ENCODE measurements around the gene NEK6.

Gene NEK6

GRCh38 chr9:124388275-124389048 lies 130.7 kb downstream of the NEK6 start:
- DNase-seq: no peak

DNA sequence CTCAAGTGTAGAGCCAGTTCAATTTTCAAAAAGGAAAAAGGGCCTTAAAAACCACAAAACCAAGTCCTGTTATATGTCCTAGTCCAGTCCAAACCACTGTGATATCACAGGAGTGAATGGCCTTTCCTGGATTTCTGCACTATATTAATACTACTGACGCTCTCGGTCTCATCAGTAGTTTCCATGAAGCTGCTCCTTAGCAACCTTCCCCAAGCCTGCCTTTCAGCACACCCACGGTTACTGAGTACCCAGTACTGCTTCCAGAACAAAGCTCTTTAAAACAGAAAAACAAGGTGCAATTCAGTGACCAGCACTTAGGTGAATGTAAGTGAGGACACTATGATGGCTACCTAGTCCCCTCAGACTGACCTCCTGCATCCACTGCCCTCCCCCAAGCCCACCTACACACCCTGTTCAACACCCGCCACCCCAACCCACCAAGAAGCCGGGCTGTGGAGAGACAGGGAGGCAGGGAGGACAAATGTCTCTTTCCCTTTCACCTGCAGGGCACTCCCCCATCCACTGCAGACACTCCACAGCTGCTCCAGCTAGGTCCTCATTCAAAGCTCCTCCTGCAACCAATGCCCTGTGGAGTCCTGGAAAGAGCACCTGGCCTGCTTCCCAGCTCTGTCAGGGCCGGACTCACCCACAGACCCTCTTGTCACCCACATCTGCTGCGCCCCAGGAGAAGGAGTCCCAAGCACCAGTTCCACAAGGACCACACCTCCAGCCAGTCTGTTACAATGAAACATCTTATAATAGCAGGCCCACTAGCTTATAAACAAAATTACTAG lies 131.6 kb downstream of the NEK6 start:
- no peak for DNase-seq

- no peak for DNase-seq
Measured at GRCh38 chr9:124390794-124391658, 133.3 kb downstream of the NEK6 start.

- DNase-seq: no peak
Measured at GRCh38 chr9:124392254-124392870, 134.6 kb downstream of the NEK6 start.

DNA sequence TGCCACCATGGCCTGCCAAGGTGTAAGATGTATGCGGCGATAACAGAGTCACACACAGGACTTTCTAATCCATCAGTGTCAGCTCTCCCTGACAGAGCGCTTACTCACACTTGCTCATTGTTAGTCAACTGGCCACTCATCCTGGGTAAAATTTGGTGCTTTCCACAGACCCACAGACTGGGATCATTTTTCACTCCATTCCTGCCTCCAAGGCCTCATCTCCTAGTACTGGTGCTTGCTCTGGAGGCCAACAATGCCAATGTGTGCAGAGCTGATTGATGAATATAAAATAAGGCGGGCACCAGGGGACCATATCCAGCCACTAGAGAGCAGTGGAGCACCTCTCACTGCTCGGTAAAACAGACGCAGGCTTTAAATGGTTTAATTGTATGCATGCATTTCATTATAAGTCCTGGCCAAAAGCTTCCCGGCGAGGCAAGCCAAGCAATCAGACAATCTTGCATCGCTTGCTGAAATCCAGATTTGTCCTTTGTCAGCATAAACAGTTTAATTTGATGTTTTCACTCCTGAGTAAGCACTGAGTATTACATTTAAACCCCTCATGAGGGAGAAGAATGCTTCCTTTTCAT lies 135.2 kb downstream of the NEK6 start:
- no peak for DNase-seq

GRCh38 chr9:124394167-124394566 lies 136.4 kb downstream of the NEK6 start:
- no peak for DNase-seq

DNA sequence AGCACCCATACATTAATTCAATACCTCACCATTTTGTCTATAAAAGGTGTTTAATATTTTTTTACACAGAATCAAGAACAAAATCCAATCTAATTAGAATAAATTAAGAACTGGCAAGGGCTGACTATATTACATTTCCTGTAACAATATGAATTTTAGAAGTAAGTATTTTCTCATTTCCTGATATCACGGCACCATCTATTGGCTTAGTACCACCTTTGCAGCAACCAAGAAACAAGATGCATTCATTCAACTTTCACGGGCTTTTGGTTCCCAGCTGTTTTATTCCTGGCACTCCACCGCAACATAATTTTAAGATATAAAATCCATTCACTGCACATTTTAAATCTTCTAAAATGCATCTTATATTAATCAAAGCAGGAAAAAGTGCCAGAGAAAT lies 136.8 kb downstream of the NEK6 start:
- peak; percentile 4 for DNase-seq

- DNase-seq: no peak
Measured at GRCh38 chr9:124395826-124396225, 138.1 kb downstream of the NEK6 start.

- no peak for DNase-seq
Measured at GRCh38 chr9:124398191-124398935, 140.6 kb downstream of the NEK6 start.

- no peak for DNase-seq
Measured at GRCh38 chr9:124399323-124399967, 141.7 kb downstream of the NEK6 start.

DNA sequence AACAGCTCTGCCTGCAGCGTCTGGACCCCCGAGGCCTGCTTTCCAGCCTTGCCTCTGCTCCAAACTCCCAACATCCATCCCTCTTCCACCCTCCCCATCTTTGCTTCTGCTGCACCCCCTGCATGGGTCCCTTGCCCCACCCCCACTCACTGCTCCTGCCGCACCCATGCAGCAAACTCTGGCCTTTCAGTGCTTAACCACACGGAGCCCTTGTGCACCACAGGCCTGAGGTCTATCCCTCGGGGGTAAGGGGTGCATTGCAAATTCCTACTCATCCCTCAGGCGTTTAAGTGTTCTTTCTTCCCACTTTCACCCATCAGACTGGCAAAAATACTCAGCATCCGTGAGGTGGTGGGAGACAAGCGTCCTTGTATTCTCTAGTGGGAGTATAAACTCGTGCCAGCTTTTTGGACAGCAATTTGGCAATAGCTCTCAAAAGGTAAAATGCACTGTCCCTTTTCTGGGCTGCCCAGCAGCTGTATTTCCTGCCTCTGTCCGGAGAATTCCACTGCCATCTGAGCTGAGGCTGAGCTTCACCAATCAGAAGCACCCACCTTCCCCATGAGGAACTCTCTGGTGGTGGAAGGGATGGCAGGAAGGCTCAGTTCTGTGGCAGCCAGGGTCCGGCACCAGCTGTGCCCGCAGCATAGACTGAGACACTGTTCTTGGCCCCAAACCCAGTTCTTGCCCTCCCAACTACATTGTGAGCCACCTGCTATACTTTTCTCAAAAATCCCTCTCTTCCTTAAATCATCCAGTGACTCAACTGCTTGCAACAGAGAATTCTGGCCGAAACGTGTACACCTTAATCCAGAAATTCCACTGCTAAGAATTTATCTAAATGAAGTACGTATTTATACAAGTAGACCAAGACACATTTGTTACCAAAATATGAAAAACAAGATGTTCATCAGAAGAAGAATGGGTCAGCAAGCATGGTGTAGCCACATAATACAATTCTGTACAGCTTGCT lies 142.5 kb downstream of the NEK6 start:
- DNase-seq: no peak

Data from CD4-positive, alpha-beta T cell treated with Interleukin-4 for 4 hours (primary cell).